AG09309 (cell line): Measurements from ENCODE around the gene PTPRT.

Experiments
- DNase-seq: peaks from one replicate; pipeline ENCODE4 v3.0.0-alpha.2; 2010; ENCODE audit warnings: low read depth
- H3K4me3 ChIP-seq: 2 replicates; pipeline ENCODE4 v1.5.1; 2011; ENCODE audit warnings: mild to moderate bottlenecking, low read depth, low read length, moderate library complexity; ENCODE audit not compliant: control insufficient read depth
- CTCF ChIP-seq: IDR thresholded peaks from 2 replicates; pipeline ENCODE4 v1.5.1; 2011; ENCODE audit warnings: mild to moderate bottlenecking, low read depth, low read length, inconsistent platforms; ENCODE audit not compliant: insufficient read depth, control insufficient read depth; ENCODE audit errors: missing control alignments

The PTPRT gene

DNA sequence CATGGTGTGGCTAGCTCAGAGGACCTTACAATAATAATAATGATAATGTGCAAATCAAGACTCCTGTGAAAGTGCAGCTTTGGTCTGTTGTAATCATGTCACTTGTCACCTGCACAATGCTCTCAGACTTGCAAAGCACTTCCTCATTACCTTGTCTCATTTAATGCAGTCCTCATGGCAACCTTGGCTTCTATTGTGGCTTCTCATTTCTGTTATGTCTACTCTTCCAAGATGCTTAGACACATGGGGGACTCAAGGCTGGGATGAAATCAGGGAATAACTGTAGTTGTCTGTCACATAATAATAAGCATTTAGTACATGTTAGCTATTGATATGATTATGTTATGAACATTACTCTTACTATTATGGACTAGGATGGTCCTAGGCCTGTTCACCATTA lies 484.2 kb downstream of the PTPRT start:
- TF ChIP-seq CTCF: no peak
- DNase-seq: no peak
- no peak overlapping the region for H3K4me3 ChIP-seq

- no peak for DNase-seq
- TF ChIP-seq CTCF: no peak
- no peak overlapping the region for H3K4me3 ChIP-seq
These were observed 486.0 kb downstream of the PTPRT start for GRCh38 chr20:42703744-42704143.

DNA sequence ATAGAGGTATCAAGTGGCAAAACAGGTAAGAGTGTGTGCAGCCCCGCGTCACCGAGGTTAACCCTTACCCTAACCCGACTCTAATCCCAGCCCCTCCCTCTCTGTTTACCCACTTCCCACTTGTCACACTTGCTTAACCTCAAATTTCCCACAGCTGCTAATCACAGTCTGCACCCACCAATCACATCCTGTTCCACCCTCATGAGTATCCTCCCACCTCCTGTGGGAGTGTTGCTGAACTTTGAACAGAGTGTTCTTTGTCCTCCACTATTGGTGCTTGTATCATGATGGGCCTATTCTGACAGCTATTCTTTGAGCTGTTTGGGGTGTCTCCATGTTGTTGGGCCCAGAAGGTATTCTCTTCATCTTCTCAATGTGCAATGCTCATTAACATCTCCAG lies 487.8 kb downstream of the PTPRT start:
- TF ChIP-seq CTCF: no peak
- no peak for DNase-seq

GRCh38 chr20:42700372-42700771 lies 489.3 kb downstream of the PTPRT start:
- DNase-seq: no peak
- no peak overlapping the region for H3K4me3 ChIP-seq
- TF ChIP-seq CTCF: no peak

More for the DNA sequence above, 487.8 kb downstream of the PTPRT start:
- H3K4me3 ChIP-seq: no peak overlapping the region

DNA sequence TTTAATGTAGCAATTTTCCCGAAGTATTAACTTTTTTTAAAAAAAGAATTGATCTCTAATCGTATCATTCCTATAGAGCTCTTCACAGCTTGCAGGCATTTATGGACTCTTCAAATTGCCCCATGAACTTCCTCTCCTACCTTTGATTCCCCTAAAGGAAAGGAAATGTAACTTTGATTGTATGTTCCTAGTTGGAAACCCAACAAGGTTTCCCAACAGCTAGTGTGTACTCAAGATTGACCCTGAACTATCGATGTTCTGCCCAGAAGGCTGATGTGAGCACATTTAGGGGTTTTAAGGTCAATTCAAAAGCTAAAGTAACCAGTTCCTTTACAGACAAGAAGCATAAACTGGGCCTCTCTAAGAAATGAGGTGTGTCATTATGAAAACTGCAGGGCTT lies 491.7 kb downstream of the PTPRT start:
- H3K4me3 ChIP-seq: no peak overlapping the region
- no peak for TF ChIP-seq CTCF
- DNase-seq: no peak

DNA sequence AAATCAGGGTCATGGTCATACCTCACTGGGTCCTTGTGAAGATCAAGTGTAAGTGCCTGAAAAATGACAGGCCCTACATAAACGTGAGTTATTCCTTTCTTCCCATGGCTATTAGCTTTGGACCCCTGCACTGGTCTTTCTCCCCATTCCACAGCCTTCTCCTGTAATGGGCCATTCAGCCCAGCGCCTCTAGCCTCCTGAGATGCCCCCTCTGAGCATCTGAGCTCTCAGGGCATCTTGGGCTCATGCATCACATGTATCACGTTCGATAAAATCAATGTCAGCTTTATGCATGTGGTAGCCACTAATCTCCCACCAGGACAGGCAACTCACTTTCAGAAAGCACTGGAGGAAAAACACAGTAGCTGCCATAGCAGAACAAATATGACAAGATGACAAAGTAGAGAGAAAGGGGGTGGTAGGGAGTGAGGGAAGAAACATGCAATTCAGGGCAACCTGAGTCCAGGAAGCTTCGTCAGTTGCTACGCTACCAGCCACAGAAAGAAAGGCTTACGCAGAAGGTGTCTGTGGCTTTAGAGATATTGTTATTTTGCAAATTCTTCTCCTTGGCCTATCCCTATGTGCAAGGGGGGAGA lies 498.8 kb downstream of the PTPRT start:
- no peak for DNase-seq
- H3K4me3 ChIP-seq: no peak overlapping the region
- no peak for TF ChIP-seq CTCF

DNA sequence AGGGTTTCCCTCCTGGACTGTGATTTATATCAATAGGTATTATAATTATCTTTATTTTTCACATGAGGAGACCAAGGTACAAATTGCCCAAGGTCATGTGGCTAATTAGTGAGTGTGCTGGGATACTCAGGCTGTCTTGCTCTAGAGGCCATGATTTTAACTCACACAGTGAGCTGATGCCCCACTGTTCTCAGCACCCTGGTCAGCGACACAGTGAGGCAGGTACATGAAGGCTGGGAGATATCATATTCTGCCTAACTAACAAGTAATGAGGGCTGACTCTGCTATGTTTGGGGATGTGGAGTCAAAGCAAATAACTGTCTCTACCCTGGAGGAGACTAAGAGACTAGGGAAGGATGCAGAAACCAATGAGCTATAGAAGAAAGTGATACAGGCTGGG lies 501.1 kb downstream of the PTPRT start:
- no peak for DNase-seq
- H3K4me3 ChIP-seq: no peak overlapping the region
- no peak for TF ChIP-seq CTCF
